Endothelial cell of umbilical vein (primary cell): ENCODE data around the gene CHCHD4. TPM values are rescaled to one million over a fixed set of nuclear protein-coding genes. Genes with fewer than 3 reads are reported as not detected.

Experiments used
- BruUV-seq: library from RNA; stranded (reverse); fragments of 400-500 nt; replicated peaks from 2 replicates; lab custom pipeline; 2021; lab: Mats Ljungman, UMichigan
- CTCF ChIA-PET: fragments of 300-600, 350-600 bp; sonication (Branson Sonifier 250); formaldehyde crosslinking; loops from one replicate; lab custom pipeline; 2021; ENCODE audit warnings: antibody characterized with exemption, inconsistent platforms; lab: Charles Lee
- POLR2A ChIA-PET: fragments of 300-600, 350-600 bp; sonication (Branson Sonifier 250); formaldehyde crosslinking; loops from one replicate; lab custom pipeline; 2021; ENCODE audit warnings: antibody characterized with exemption, inconsistent platforms; lab: Charles Lee
- DNase-seq: peaks from one replicate; pipeline ENCODE4 v3.0.0-alpha.2; 2011; ENCODE audit warnings: low read depth, low spot score
- FAIRE-seq: peaks from 2 replicates; lab custom pipeline; 2011; peaks lifted over from hg19 to GRCh38; lab: Jason Lieb, UNC
- H2AFZ ChIP-seq: 2 replicates; pipeline ENCODE4 v1.6.0; 2012; ENCODE audit warnings: low read depth, low read length, control low read depth, inconsistent platforms
- H3K27ac ChIP-seq: 2 replicates; pipeline ENCODE4 v1.5.1; 2011; ENCODE audit warnings: low read depth, mild to moderate bottlenecking, control low read depth, low read length, moderate library complexity; ENCODE audit not compliant: insufficient read depth
- H3K27me3 ChIP-seq, 2 experiments: 2 replicates each; pipeline versions ENCODE4 v1.6.0 to v1.6.1; 2011; ENCODE audit warnings: low read length in 2 of 2, mixed read lengths in 1 of 2; ENCODE audit not compliant: control insufficient read depth in 2 of 2, insufficient read depth in 2 of 2
- H3K36me3 ChIP-seq, 2 experiments: 2 replicates in 1 of 2; 3 replicates in 1 of 2; pipeline ENCODE4 v1.5.1; 2011; ENCODE audit warnings: low read length in 2 of 2, mild to moderate bottlenecking in 1 of 2, moderate library complexity in 1 of 2; ENCODE audit not compliant: control insufficient read depth in 2 of 2, insufficient read depth in 2 of 2; ENCODE audit errors: extremely low read depth in 1 of 2
- H3K4me1 ChIP-seq: 3 replicates; pipeline ENCODE4 v1.5.1; 2011; ENCODE audit warnings: mild to moderate bottlenecking, low read length; ENCODE audit not compliant: control insufficient read depth, insufficient read depth; ENCODE audit errors: extremely low read depth
- H3K4me2 ChIP-seq: 2 replicates; pipeline ENCODE4 v1.6.1; 2011; ENCODE audit warnings: low read length, control low read depth, mixed read lengths; ENCODE audit not compliant: insufficient read depth
- H3K4me3 ChIP-seq, 3 experiments: fragments of 200-600 bp in 1 of 3; sonication (generic), shearing (Covaris generic) in 1 of 3; replicated peaks in 1 of 3; 2 replicates each; pipeline ENCODE4 v1.5.1; 2011 to 2016; ENCODE audit warnings: control low read depth in 3 of 3, low read length in 3 of 3, mild to moderate bottlenecking in 2 of 3, inconsistent platforms in 1 of 3, low read depth in 1 of 3, moderate library complexity in 1 of 3; ENCODE audit not compliant: insufficient read depth in 1 of 3
- H3K79me2 ChIP-seq: 2 replicates; pipeline ENCODE4 v1.6.0; 2012; ENCODE audit warnings: low read length, inconsistent platforms; ENCODE audit not compliant: control insufficient read depth, insufficient read depth
- H3K9ac ChIP-seq: replicated peaks from 2 replicates; pipeline ENCODE3; 2011; ENCODE audit warnings: low read length, control low read depth; ENCODE audit not compliant: insufficient read depth; ENCODE audit errors: extremely low read depth
- H3K9me1 ChIP-seq: replicated peaks from 3 replicates; pipeline ENCODE4 v1.6.0; 2011; ENCODE audit warnings: mild to moderate bottlenecking, low read length; ENCODE audit not compliant: control insufficient read depth, insufficient read depth; ENCODE audit errors: extremely low read depth
- H3K9me3 ChIP-seq: replicated peaks from 2 replicates; pipeline ENCODE4 v1.5.1; 2012; ENCODE audit warnings: low read length, inconsistent platforms; ENCODE audit not compliant: control insufficient read depth, insufficient read depth
- H4K20me1 ChIP-seq: replicated peaks from 2 replicates; pipeline ENCODE3; 2011; ENCODE audit warnings: mild to moderate bottlenecking, low read length; ENCODE audit not compliant: control insufficient read depth, insufficient read depth; ENCODE audit errors: extremely low read depth
- CTCF ChIP-seq, 2 donors: IDR thresholded peaks; 1 replicate in 1 of 2; 2 replicates in 1 of 2; pipeline ENCODE4 v1.5.1; 2011; ENCODE audit warnings: low read length in 2 of 2, mild to moderate bottlenecking in 2 of 2, moderate library complexity in 2 of 2, control low read depth in 1 of 2, inconsistent platforms in 1 of 2, low read depth in 1 of 2; ENCODE audit not compliant: insufficient read depth in 1 of 2; ENCODE audit errors: extremely low read depth in 1 of 2
- GATA2 ChIP-seq: IDR thresholded peaks from 2 replicates; pipeline ENCODE4 v1.7.0; 2011; ENCODE audit warnings: low read depth, mild to moderate bottlenecking, moderate library complexity, mixed read lengths, low read length; ENCODE audit not compliant: insufficient read length, insufficient read depth
- MAX ChIP-seq: IDR thresholded peaks from 2 replicates; pipeline ENCODE4 v1.6.1; 2011; ENCODE audit not compliant: insufficient read depth, insufficient read length
- POLR2A ChIP-seq: IDR thresholded peaks from 2 replicates; pipeline ENCODE4 v1.6.1; 2012; ENCODE audit warnings: low read depth, mild to moderate bottlenecking, control low read depth, low read length
- dilution Hi-C: fragments of 300-500 bp; cut with MboI; formaldehyde crosslinking; loops from one replicate; pipeline ENCODE4 v1.15.0; 2019; ENCODE audit warnings: low sequenced_read_pairs; ENCODE audit not compliant: extremely low pct_ligation_motif_present
- intact Hi-C: fragments of 100-400 bp; cut with micrococcal nuclease; formaldehyde crosslinking; loops from one replicate; pipeline ENCODE4 v1.10.0; 2022
- polyA plus RNA-seq, 4 experiments: library from polyadenylated mRNA; depleted of rRNA in 3 of 4; stranded (reverse) in 3 of 4; unstranded in 1 of 4; fragments of >200 nt; gene quantifications; 2 replicates each; pipeline versions ENCODE4 v1.2.1 to v1.2.3, GENCODE V29; 2011 to 2012; ENCODE audit warnings: missing spikeins in 1 of 4
- total RNA-seq: library from RNA; stranded (reverse); gene quantifications from 2 replicates; pipeline ENCODE4 v1.2.3, GENCODE V29; 2021

CHCHD4 gene
- total and polyA plus RNA-seq, 2 donors (not counting 3 experiments of a cell fraction or from before 2014, with no cell fraction given): 8.5 to 13.6 TPM

- no TSS peak for BruUV-seq
- POLR2A ChIA-PET: no interaction called here
- no peak overlapping the region for H3K27ac ChIP-seq
Observed at GRCh38 chr3:14127516-14128161, 3.0 kb upstream of the CHCHD4 start.

More at GRCh38 chr3:14127516-14128161, 3.0 kb upstream of the CHCHD4 start:
- H2AFZ ChIP-seq: no peak overlapping the region
- no peak overlapping the region for H3K4me2 ChIP-seq
- CTCF ChIA-PET: no interaction called here
- no peaks in the 10 kb centered on the region for H4K20me1 ChIP-seq
- no peak for FAIRE-seq
- no peaks in the 10 kb centered on the region for H3K9me3 ChIP-seq
- H3K79me2 ChIP-seq: peaks cover 49% of the 10 kb centered on the region
- H3K4me3 ChIP-seq: no peak overlapping the region
- no peak for DNase-seq
- intact Hi-C loops (no loop called here), dilution Hi-C loops (no loop called here)
- no peaks in the 10 kb centered on the region for H3K27me3 ChIP-seq
- peaks cover 22% of the 10 kb centered on the region for H3K4me1 ChIP-seq
- TF ChIP-seq GATA2 (no peak), MAX (no peak), POLR2A (no peak), CTCF (IDR thresholded peaks at IDR 0.05; ENCODE audit: extremely low read depth in 1 of 2, insufficient read depth in 1 of 2, low read depth in 1 of 2, low read length in 2 of 2) (no peak)
- no peaks in the 10 kb centered on the region for H3K9me1 ChIP-seq
- H3K36me3 ChIP-seq: peaks cover 3 to 19% of the 10 kb centered on the region in 2 experiments
- no peak overlapping the region for H3K9ac ChIP-seq
